Upper lobe of left lung (tissue), 6 donors: ENCODE data around the gene CNDP1. TPM values are rescaled to one million over a fixed set of nuclear protein-coding genes. Genes with fewer than 3 reads are reported as not detected.
A peak's percentile ranks its signal among the peaks of the same experiment; 100 is the strongest.

Experiments used
- ATAC-seq, 2 donors: fragments of 200-7000 bp; cut with Tn5 transposase; one replicate each; pipeline ENCODE4 v1.9.1; 2022; ENCODE audit warnings: mild to moderate bottlenecking in 2 of 2, moderate library complexity in 2 of 2; ENCODE audit not compliant: low FRiP score in 2 of 2
- DNase-seq, 2 donors: peaks; one replicate each; pipeline ENCODE4 v3.0.0-alpha.2; 2019 to 2020
- H3K27ac ChIP-seq, 4 donors: fragments of 200-600 bp; sonication (generic); one replicate each; pipeline ENCODE4 v1.5.1; 2016 to 2019
- H3K27me3 ChIP-seq, 4 donors: fragments of 200-600 bp; sonication (generic); one replicate each; pipeline ENCODE4 v1.5.1; 2017 to 2019
- H3K36me3 ChIP-seq, 4 donors: fragments of 200-600 bp; sonication (generic); one replicate each; pipeline ENCODE4 v1.5.1; 2016 to 2019
- H3K4me1 ChIP-seq, 4 donors: fragments of 200-600 bp; sonication (generic); one replicate each; pipeline ENCODE4 v1.5.1; 2018 to 2019
- H3K4me3 ChIP-seq, 4 donors: fragments of 200-600 bp; sonication (generic); one replicate each; pipeline ENCODE4 v1.5.1; 2017 to 2019; ENCODE audit warnings: mild to moderate bottlenecking in 2 of 4, moderate library complexity in 1 of 4
- H3K9me3 ChIP-seq, 4 donors: fragments of 200-600 bp; sonication (generic); one replicate each; pipeline ENCODE4 v1.5.1; 2018 to 2019
- EP300 ChIP-seq, 4 donors: sonication (generic); formaldehyde crosslinking; IDR thresholded peaks; one replicate each; pipeline ENCODE4 v1.5.1; 2017; ENCODE audit warnings: antibody characterized with exemption in 4 of 4, control low read depth in 2 of 4
- POLR2A ChIP-seq, 4 donors: fragments of 450-650 bp; IDR thresholded peaks; one replicate each; pipeline ENCODE4 v1.5.1; 2016 to 2017; ENCODE audit warnings: antibody characterized with exemption in 4 of 4, mild to moderate bottlenecking in 2 of 4
- POLR2AphosphoS5 ChIP-seq, 2 donors: sonication (generic); formaldehyde crosslinking; IDR thresholded peaks; one replicate each; pipeline ENCODE4 v1.5.1; 2017; ENCODE audit warnings: antibody characterized with exemption in 2 of 2
- WGBS, 2 donors: methylation state at CpG; one replicate each; pipeline ENCODE4 v1.1.5; 2017 to 2018; 5-methylcytosine and 5-hydroxymethylcytosine counted together
- total RNA-seq, 6 donors: library from RNA; depleted of rRNA in 4 of 6; stranded (reverse); fragments of >200 nt in 4 of 6; gene quantifications; one replicate each; pipeline versions ENCODE4 v1.1.0 to v1.2.1, GENCODE V29; 2016 to 2021
- TF ChIP-seq, protein P1 (sequence below), 6 experiments: fragments of 450-650 bp in 4 of 6; fragments of 200-600 bp in 2 of 6; sonication (generic) in 2 of 6; IDR thresholded peaks; one replicate each; pipeline ENCODE4 v1.5.1; 2016 to 2019; ENCODE audit warnings: antibody characterized with exemption in 6 of 6
- donor health status: DM: no; HTN: no; CAD: no; lungs with moderate emphysema.
- donor health status: DM: no; HTN: yes; CAD: no; lungs with severe emphysema.

Gene CNDP1
- total RNA-seq, 6 donors from 2014 or later: not detected

- Histone ChIP-seq H3K4me1 (peaks cover 0 to 9% (median 5%) of the 10 kb centered on the region in 4 donors), H3K36me3 (no peaks in the 10 kb centered on the region), H3K27ac (no peak overlapping the region), H3K27me3 (no peaks in the 10 kb centered on the region), H3K4me3 (no peak overlapping the region), H3K9me3 (no peaks in the 10 kb centered on the region)
- no peak for DNase-seq
- 43 to 88% methylated on average over 1 of the region's 1 CpG for WGBS, 2 donors
- TF ChIP-seq EP300 (IDR thresholded peaks at IDR 0.05): no peak
- no peak for ATAC-seq
These were observed 5.8 kb upstream of the CNDP1 start for GRCh38 chr18:74528478-74528877.

GRCh38 chr18:74528913-74529312, 5.4 kb upstream of the CNDP1 start:
- H3K9me3 ChIP-seq: no peaks in the 10 kb centered on the region
- H3K4me1 ChIP-seq: peaks cover 0 to 5% (median 3%) of the 10 kb centered on the region in 4 donors
- DNase-seq: no peak
- no peak for ATAC-seq
- TF ChIP-seq POLR2AphosphoS5 (IDR thresholded peaks at IDR 0.05): no peak
- no peak for TF ChIP-seq EP300 (IDR thresholded peaks at IDR 0.05)
- TF ChIP-seq, protein P1, sequence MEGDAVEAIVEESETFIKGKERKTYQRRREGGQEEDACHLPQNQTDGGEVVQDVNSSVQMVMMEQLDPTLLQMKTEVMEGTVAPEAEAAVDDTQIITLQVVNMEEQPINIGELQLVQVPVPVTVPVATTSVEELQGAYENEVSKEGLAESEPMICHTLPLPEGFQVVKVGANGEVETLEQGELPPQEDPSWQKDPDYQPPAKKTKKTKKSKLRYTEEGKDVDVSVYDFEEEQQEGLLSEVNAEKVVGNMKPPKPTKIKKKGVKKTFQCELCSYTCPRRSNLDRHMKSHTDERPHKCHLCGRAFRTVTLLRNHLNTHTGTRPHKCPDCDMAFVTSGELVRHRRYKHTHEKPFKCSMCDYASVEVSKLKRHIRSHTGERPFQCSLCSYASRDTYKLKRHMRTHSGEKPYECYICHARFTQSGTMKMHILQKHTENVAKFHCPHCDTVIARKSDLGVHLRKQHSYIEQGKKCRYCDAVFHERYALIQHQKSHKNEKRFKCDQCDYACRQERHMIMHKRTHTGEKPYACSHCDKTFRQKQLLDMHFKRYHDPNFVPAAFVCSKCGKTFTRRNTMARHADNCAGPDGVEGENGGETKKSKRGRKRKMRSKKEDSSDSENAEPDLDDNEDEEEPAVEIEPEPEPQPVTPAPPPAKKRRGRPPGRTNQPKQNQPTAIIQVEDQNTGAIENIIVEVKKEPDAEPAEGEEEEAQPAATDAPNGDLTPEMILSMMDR (IDR thresholded peaks at IDR 0.05): no peak
- no peaks in the 10 kb centered on the region for H3K27me3 ChIP-seq
- H3K36me3 ChIP-seq: no peaks in the 10 kb centered on the region
- no peak overlapping the region for H3K27ac ChIP-seq
- no peak overlapping the region for H3K4me3 ChIP-seq
- 73 to 76% methylated on average over 3 of the region's 3 CpGs for WGBS, 2 donors

DNA sequence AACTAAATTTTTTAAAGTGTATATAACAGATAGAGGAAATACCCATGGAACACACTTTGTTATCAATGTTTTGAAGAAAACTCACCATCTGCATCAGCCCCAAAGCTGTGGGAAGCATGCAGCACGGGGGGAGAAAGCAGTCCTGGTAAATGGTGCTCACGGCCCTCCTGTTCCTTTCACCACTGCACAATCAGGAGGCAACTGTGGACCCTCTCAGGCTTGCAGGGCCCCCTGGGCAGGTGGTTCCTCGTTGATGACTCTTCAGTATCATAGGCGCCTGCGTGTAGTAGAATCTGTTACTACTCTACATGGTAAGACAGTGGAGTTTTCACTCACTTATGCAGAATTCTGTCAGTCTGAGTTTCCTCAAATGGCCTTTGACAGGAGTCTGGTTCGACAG, 4.9 kb upstream of the CNDP1 start:
- DNase-seq (no peak), ATAC-seq (no peak)
- H3K27ac ChIP-seq: no peak overlapping the region
- H3K36me3 ChIP-seq: no peaks in the 10 kb centered on the region
- 81 to 82% methylated on average over 6 of the region's 6 CpGs for WGBS, 2 donors
- TF ChIP-seq EP300 (IDR thresholded peaks at IDR 0.05) (no peak), POLR2AphosphoS5 (IDR thresholded peaks at IDR 0.05) (no peak), POLR2A (IDR thresholded peaks at IDR 0.05) (no peak)
- TF ChIP-seq, protein P1 (IDR thresholded peaks at IDR 0.05): no peak
- H3K27me3 ChIP-seq: no peaks in the 10 kb centered on the region
- no peak overlapping the region for H3K4me3 ChIP-seq
- peaks cover 0 to 2% (median under 1%) of the 10 kb centered on the region in 4 donors for H3K4me1 ChIP-seq
- H3K9me3 ChIP-seq: no peaks in the 10 kb centered on the region

- WGBS, 2 donors: 86 to 92% methylated on average over 21 to 25 of the region's 25 CpGs
- ATAC-seq: peak in 1 of 2 donors; percentile 8
- no peak overlapping the region for H3K4me3 ChIP-seq
- H3K27me3 ChIP-seq: no peaks in the 10 kb centered on the region
- no peak overlapping the region for H3K27ac ChIP-seq
- no peaks in the 10 kb centered on the region for H3K4me1 ChIP-seq
- no peak for DNase-seq
- no peaks in the 10 kb centered on the region for H3K9me3 ChIP-seq
- TF ChIP-seq, protein P1 (IDR thresholded peaks at IDR 0.05): no peak
- TF ChIP-seq POLR2A (IDR thresholded peaks at IDR 0.05): no peak
- TF ChIP-seq EP300 (IDR thresholded peaks at IDR 0.05): no peak
- no peak for TF ChIP-seq POLR2AphosphoS5 (IDR thresholded peaks at IDR 0.05)
- H3K36me3 ChIP-seq: no peaks in the 10 kb centered on the region
These were observed 4.3 kb upstream of the CNDP1 start for GRCh38 chr18:74529811-74530583.

DNA sequence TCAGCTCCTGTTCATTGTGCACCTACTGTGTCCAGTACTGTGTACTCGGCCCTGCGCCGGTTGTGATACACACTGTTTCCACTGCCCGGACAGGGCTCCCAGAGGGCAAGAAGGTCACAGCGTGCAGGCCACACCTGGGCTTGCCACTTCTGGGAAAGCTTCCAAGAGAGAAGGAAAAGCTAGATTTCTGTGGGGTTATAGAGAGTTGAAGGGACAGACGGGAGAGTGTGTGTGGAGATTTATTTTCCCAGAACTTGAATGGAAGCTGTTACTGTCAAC, 3.8 kb upstream of the CNDP1 start:
- Histone ChIP-seq H3K9me3 (no peaks in the 10 kb centered on the region), H3K36me3 (no peaks in the 10 kb centered on the region), H3K4me3 (no peak overlapping the region), H3K4me1 (no peaks in the 10 kb centered on the region), H3K27ac (no peak overlapping the region), H3K27me3 (no peaks in the 10 kb centered on the region)
- TF ChIP-seq POLR2A (IDR thresholded peaks at IDR 0.05): no peak
- TF ChIP-seq, protein P1 (IDR thresholded peaks at IDR 0.05): no peak
- TF ChIP-seq EP300 (IDR thresholded peaks at IDR 0.05): no peak
- TF ChIP-seq POLR2AphosphoS5 (IDR thresholded peaks at IDR 0.05): no peak
- DNase-seq: no peak
- WGBS, 2 donors: 78 to 80% methylated on average over 6 of the region's 6 CpGs
- peak in 1 of 2 donors; percentile 18 for ATAC-seq
